Measurements from ENCODE around the gene AFM. TPM values are rescaled to one million over a fixed set of nuclear protein-coding genes. Genes with fewer than 3 reads are reported as not detected.

Gene AFM
- total and polyA plus RNA-seq, 11 donors: not detected

GRCh38 chr4:73438048-73438447, 43.5 kb upstream of the AFM start:
- intact Hi-C loops (cut with DNase I): no loop called here
- TF ChIP-seq POLR2A (IDR thresholded peaks at IDR 0.05): no peak
- TF ChIP-seq, protein P1, sequence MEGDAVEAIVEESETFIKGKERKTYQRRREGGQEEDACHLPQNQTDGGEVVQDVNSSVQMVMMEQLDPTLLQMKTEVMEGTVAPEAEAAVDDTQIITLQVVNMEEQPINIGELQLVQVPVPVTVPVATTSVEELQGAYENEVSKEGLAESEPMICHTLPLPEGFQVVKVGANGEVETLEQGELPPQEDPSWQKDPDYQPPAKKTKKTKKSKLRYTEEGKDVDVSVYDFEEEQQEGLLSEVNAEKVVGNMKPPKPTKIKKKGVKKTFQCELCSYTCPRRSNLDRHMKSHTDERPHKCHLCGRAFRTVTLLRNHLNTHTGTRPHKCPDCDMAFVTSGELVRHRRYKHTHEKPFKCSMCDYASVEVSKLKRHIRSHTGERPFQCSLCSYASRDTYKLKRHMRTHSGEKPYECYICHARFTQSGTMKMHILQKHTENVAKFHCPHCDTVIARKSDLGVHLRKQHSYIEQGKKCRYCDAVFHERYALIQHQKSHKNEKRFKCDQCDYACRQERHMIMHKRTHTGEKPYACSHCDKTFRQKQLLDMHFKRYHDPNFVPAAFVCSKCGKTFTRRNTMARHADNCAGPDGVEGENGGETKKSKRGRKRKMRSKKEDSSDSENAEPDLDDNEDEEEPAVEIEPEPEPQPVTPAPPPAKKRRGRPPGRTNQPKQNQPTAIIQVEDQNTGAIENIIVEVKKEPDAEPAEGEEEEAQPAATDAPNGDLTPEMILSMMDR (IDR thresholded peaks at IDR 0.05): no peak
- Histone ChIP-seq H3K4me3 (no peak overlapping the region), H3K9me3 (no peaks in the 10 kb centered on the region), H3K36me3 (no peaks in the 10 kb centered on the region), H3K27ac (no peak overlapping the region), H3K4me1 (no peaks in the 10 kb centered on the region), H3K27me3 (peaks cover 0 to 4% (median 0%) of the 10 kb centered on the region in 9 donors)
- ATAC-seq (no peak), DNase-seq (no peak)
- WGBS, 4 donors: 64 to 80% (median 70%) methylated on average over 1 of the region's 1 CpG

DNA sequence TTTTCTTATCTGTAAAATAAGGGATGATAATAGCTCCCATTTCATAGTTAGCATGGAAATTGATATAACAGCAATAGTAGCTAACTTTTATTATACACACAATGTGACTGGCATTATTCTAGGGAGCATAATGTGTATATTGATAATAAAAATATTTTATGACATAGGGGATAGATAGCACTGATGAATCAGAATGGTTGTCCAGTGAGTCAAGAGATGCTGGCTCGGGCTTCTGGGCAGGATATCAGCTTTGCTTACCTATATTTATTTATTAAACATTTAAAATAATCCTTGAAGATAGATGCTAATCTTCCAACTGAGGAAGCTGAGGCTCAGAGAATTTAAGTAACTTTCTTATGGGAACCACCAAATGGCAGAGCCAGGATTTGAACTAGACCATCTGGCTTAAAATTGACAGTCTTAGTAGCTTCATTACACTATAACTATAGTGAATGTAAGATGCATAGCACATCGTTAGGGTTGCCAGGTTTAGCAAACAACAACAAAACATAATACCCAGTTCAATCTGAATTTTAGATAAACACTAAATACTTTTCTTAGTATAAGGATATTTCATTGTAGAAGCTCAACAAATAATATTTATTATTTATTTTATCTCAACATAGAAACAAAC, 42.8 kb upstream of the AFM start:
- Histone ChIP-seq H3K36me3 (no peaks in the 10 kb centered on the region), H3K9me3 (no peaks in the 10 kb centered on the region), H3K27ac (no peak overlapping the region), H3K4me1 (no peaks in the 10 kb centered on the region), H3K4me3 (no peak overlapping the region), H3K27me3 (peaks cover 0 to 4% (median 0%) of the 10 kb centered on the region in 9 donors)
- TF ChIP-seq, protein P1 (IDR thresholded peaks at IDR 0.05): no peak
- TF ChIP-seq POLR2A (IDR thresholded peaks at IDR 0.05): no peak
- 59 to 71% (median 65%) methylated on average over 2 of the region's 2 CpGs for WGBS, 4 donors
- no peak for DNase-seq
- intact Hi-C loops (cut with DNase I): no loop called here
- ATAC-seq: no peak

GRCh38 chr4:73439445-73439844, 42.1 kb upstream of the AFM start:
- H3K4me3 ChIP-seq: no peak overlapping the region
- no peaks in the 10 kb centered on the region for H3K36me3 ChIP-seq
- no peaks in the 10 kb centered on the region for H3K9me3 ChIP-seq
- peaks cover 0 to 4% (median 0%) of the 10 kb centered on the region in 9 donors for H3K27me3 ChIP-seq
- TF ChIP-seq, protein P1 (IDR thresholded peaks at IDR 0.05): no peak
- TF ChIP-seq POLR2A (IDR thresholded peaks at IDR 0.05): no peak
- ATAC-seq (no peak), DNase-seq (no peak)
- H3K27ac ChIP-seq: no peak overlapping the region
- no peaks in the 10 kb centered on the region for H3K4me1 ChIP-seq
- 84 to 90% (median 86%) methylated on average over 2 of the region's 2 CpGs for WGBS, 4 donors
- intact Hi-C loops (cut with DNase I): no loop called here

DNA sequence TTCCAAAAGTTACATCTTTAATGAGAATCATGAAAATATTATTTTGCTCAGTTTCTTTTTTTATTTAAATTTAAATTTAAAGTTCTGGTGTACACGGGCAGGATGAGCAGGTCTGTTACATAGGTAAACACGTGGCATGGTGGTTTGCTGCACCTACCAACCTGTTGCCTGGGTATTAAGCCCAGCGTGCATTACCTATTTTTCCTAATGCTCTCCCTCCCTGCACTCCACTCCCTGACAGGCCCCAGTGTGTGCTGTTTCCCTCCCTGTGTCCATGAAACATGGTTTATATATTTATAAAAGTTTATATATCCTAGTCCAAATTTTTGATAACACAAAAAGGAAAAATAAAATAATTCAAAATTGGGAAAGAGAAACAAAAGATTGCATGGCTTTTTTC, 41.6 kb upstream of the AFM start:
- Histone ChIP-seq H3K9me3 (no peaks in the 10 kb centered on the region), H3K4me3 (no peak overlapping the region), H3K4me1 (no peaks in the 10 kb centered on the region), H3K27ac (no peak overlapping the region), H3K36me3 (no peaks in the 10 kb centered on the region), H3K27me3 (peaks cover 0 to 4% (median 0%) of the 10 kb centered on the region in 9 donors)
- DNase-seq: no peak
- intact Hi-C loops (cut with DNase I): no loop called here
- TF ChIP-seq, protein P1 (IDR thresholded peaks at IDR 0.05): no peak
- no peak for TF ChIP-seq POLR2A (IDR thresholded peaks at IDR 0.05)
- WGBS, 4 donors: 74 to 85% (median 79%) methylated on average over 3 of the region's 3 CpGs
- ATAC-seq: no peak

Measured in heart left ventricle (tissue), 16 donors.